H54 (cell line): ENCODE data around the gene TICAM1.
"Not testable (repeated sequence)": the region's sequence is repeated elsewhere in the genome, so short reads cannot be mapped to it uniquely, and the experiment has no call there.

Experiments used
- DNase-seq: peaks from one replicate; pipeline ENCODE4 v3.0.0; 2011; ENCODE audit warnings: low spot score, mixed read lengths; ENCODE audit not compliant: insufficient read length
- FAIRE-seq: peaks from 3 replicates; lab custom pipeline; 2011; peaks lifted over from hg19 to GRCh38; lab: Jason Lieb, UNC
- POLR2A ChIP-seq: IDR thresholded peaks from 2 replicates; pipeline ENCODE4 v1.6.1; 2011; ENCODE audit warnings: low read depth, mild to moderate bottlenecking, low read length

The TICAM1 gene

GRCh38 chr19:4831304-4831978 lies at the start of gene TICAM1:
TICAM1 (minus strand) TSS chr19:4831712; CDS start chr19:4818377, 13,335 bp downstream.
- TF ChIP-seq POLR2A = peak; percentile 54
- FAIRE-seq (no peak), DNase-seq (peak; percentile 63)

GRCh38 chr19:4879041-4879440 lies 47.5 kb upstream of the TICAM1 start:
- FAIRE-seq (no peak), DNase-seq (no peak)
- TF ChIP-seq POLR2A = no peak

- DNase-seq = no peak
- no peak for TF ChIP-seq POLR2A
- FAIRE-seq = no peak
Measured at GRCh38 chr19:4878491-4878968, 47.0 kb upstream of the TICAM1 start.

GRCh38 chr19:4877753-4878490 lies 46.4 kb upstream of the TICAM1 start:
- DNase-seq = no peak
- no peak for TF ChIP-seq POLR2A
- FAIRE-seq = no peak

- no peak for TF ChIP-seq POLR2A
- no peak for DNase-seq
- no peak for FAIRE-seq
Measured at GRCh38 chr19:4873930-4874329, 42.4 kb upstream of the TICAM1 start.

GRCh38 chr19:4871711-4872110 lies 40.2 kb upstream of the TICAM1 start:
- TF ChIP-seq POLR2A = no peak
- FAIRE-seq = no peak
- no peak for DNase-seq

GRCh38 chr19:4870025-4870700 lies 38.7 kb upstream of the TICAM1 start:
- peak; percentile 36 for FAIRE-seq
- peak; percentile 75 for DNase-seq
- TF ChIP-seq POLR2A = no peak

- DNase-seq = no peak
- no peak for TF ChIP-seq POLR2A
- no peak for FAIRE-seq
Measured at GRCh38 chr19:4868286-4868834, 36.8 kb upstream of the TICAM1 start.

GRCh38 chr19:4867534-4868285 lies 36.2 kb upstream of the TICAM1 start, which contains the start of gene PLIN3:
PLIN3 (minus strand) TSS chr19:4867667; CDS start chr19:4861394, 6,273 bp downstream.
- DNase-seq (peak; percentile 91), FAIRE-seq (no peak)
- TF ChIP-seq POLR2A = peak; percentile 77

GRCh38 chr19:4866595-4867424 lies 35.3 kb upstream of the TICAM1 start:
- DNase-seq (peak; percentile 36), FAIRE-seq (no peak)
- peak; percentile 24; the same call in 1 of the 2 replicates for TF ChIP-seq POLR2A

- no peak for TF ChIP-seq POLR2A
- DNase-seq = no peak
- no peak for FAIRE-seq
Measured at GRCh38 chr19:4861147-4861546, 29.6 kb upstream of the TICAM1 start.

- FAIRE-seq = no peak
- TF ChIP-seq POLR2A = no peak
- no peak for DNase-seq
Measured at GRCh38 chr19:4859697-4860096, 28.2 kb upstream of the TICAM1 start.

GRCh38 chr19:4856468-4856867 lies 25.0 kb upstream of the TICAM1 start:
- FAIRE-seq, DNase-seq: not testable (repeated sequence)

- DNase-seq, FAIRE-seq: not testable (repeated sequence)
Measured at GRCh38 chr19:4853506-4853905, 22.0 kb upstream of the TICAM1 start.
